Calu3 (cell line): ENCODE measurements around the gene KCNA10. TPM values are rescaled to one million over a fixed set of nuclear protein-coding genes. Genes with fewer than 3 reads are reported as not detected.

Source experiments
- BruUV-seq: library from RNA; stranded (reverse); fragments of 400-500 nt; replicated peaks from 2 replicates; lab custom pipeline; 2021; lab: Mats Ljungman, UMichigan
- CTCF ChIA-PET: fragments of 300-600 bp; sonication (Branson Sonifier 250); formaldehyde crosslinking; loops from one replicate; lab custom pipeline; 2022; ENCODE audit warnings: antibody characterized with exemption; lab: Charles Lee
- DNase-seq: peaks from one replicate; pipeline ENCODE4 v3.0.0; 2022
- H3K27ac Mint-ChIP-seq: one replicate; pipeline ENCODE4 v1.8.0; 2022; ENCODE audit warnings: mixed read lengths; ENCODE audit not compliant: unreplicated experiment
- H3K27me3 Mint-ChIP-seq: one replicate; pipeline ENCODE4 v1.8.0; 2022; ENCODE audit warnings: mixed read lengths; ENCODE audit not compliant: unreplicated experiment
- H3K36me3 Mint-ChIP-seq: one replicate; pipeline ENCODE4 v1.8.0; 2022; ENCODE audit warnings: mild to moderate bottlenecking, moderate library complexity, mixed read lengths; ENCODE audit not compliant: insufficient read depth, unreplicated experiment
- H3K4me1 Mint-ChIP-seq: one replicate; pipeline ENCODE4 v1.8.0; 2022; ENCODE audit warnings: mild to moderate bottlenecking, low read depth, mixed read lengths; ENCODE audit not compliant: unreplicated experiment
- H3K4me3 Mint-ChIP-seq: one replicate; pipeline ENCODE4 v1.8.0; 2022; ENCODE audit warnings: mild to moderate bottlenecking, low read depth, moderate library complexity, mixed read lengths; ENCODE audit not compliant: unreplicated experiment
- H3K9me3 Mint-ChIP-seq: one replicate; pipeline ENCODE4 v1.8.0; 2022; ENCODE audit warnings: low read depth, mixed read lengths; ENCODE audit not compliant: unreplicated experiment
- intact Hi-C: fragments of 100-400 bp; cut with micrococcal nuclease; formaldehyde crosslinking; loops from one replicate; pipeline ENCODE4 v1.10.0; 2022; ENCODE audit not compliant: unreplicated experiment
- total RNA-seq: library from RNA; stranded (reverse); gene quantifications from 2 replicates; pipeline ENCODE4 v1.2.3, GENCODE V29; 2022
- TF ChIP-seq, protein P1 (sequence below): fragments of 200-600 bp; IDR thresholded peaks from one replicate; pipeline ENCODE4 v1.8.0; 2022; ENCODE audit warnings: antibody characterized with exemption; ENCODE audit not compliant: unreplicated experiment

Gene KCNA10
- total RNA-seq, 1 experiment from 2014 or later = not detected

DNA sequence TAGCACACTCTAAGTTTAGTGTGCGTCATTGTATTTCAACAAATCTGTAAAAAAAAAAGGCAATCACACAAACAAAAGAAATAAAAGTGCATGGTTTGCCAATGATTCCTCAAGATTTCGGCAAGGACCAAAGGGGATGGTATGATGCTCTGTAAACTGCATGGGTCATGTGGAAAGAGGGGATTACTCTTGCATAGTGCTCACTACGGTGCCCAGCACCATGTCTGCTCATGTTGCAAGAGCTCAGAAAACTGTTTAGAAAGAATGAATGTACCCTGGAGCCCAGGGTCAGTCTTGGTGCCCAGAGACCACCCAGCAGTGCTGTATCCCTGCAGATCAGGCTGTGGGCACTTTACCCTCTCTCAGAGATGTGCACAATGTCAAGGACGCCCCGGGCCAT lies 3.6 kb upstream of the KCNA10 start:
- Mint-ChIP-seq H3K36me3 (no peaks in the 10 kb centered on the region), H3K27ac (no peak overlapping the region), H3K27me3 (peaks cover 68% of the 10 kb centered on the region), H3K9me3 (peaks cover under 1% of the 10 kb centered on the region), H3K4me3 (no peak overlapping the region), H3K4me1 (peaks cover 6% of the 10 kb centered on the region)
- BruUV-seq = no TSS peak
- DNase-seq = no peak
- CTCF ChIA-PET = interaction anchor here (1.0 kb wide), 1 partner anchor 26 kb away, joined by 3 read pairs; no protein-coding TSS in a partner anchor
- TF ChIP-seq, protein P1, sequence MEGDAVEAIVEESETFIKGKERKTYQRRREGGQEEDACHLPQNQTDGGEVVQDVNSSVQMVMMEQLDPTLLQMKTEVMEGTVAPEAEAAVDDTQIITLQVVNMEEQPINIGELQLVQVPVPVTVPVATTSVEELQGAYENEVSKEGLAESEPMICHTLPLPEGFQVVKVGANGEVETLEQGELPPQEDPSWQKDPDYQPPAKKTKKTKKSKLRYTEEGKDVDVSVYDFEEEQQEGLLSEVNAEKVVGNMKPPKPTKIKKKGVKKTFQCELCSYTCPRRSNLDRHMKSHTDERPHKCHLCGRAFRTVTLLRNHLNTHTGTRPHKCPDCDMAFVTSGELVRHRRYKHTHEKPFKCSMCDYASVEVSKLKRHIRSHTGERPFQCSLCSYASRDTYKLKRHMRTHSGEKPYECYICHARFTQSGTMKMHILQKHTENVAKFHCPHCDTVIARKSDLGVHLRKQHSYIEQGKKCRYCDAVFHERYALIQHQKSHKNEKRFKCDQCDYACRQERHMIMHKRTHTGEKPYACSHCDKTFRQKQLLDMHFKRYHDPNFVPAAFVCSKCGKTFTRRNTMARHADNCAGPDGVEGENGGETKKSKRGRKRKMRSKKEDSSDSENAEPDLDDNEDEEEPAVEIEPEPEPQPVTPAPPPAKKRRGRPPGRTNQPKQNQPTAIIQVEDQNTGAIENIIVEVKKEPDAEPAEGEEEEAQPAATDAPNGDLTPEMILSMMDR = no peak
- intact Hi-C loops = loop anchor here (5.0 kb wide), 1 partner anchor 245 kb away; no protein-coding TSS in a partner anchor

DNA sequence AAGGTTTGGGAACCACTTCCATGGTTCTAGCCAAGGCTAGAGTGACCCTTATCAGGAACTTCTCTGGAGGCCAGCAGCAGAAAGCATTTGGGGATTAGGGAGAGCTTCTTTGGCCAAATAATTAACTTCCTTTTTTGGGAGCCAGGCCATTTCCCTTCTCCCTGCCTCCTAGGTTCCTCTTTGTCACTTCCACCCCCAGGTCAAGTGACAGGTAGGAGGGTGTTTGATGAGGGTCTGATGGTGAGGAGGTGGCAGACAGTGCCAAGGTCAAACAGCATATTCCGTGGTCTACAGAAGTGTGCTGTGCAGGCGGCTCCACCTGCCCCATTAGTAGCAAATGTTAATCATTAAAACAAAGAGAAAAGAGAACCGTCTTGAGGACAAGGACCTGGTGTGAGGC lies 1.9 kb upstream of the KCNA10 start:
- H3K36me3 Mint-ChIP-seq = no peaks in the 10 kb centered on the region
- peaks cover 59% of the 10 kb centered on the region for H3K27me3 Mint-ChIP-seq
- H3K4me1 Mint-ChIP-seq = peaks cover 6% of the 10 kb centered on the region
- H3K4me3 Mint-ChIP-seq = no peak overlapping the region
- H3K9me3 Mint-ChIP-seq = peaks cover 3% of the 10 kb centered on the region
- no peak overlapping the region for H3K27ac Mint-ChIP-seq
- no TSS peak for BruUV-seq
- CTCF ChIA-PET = no interaction called here
- TF ChIP-seq, protein P1 = no peak
- intact Hi-C loops = loop anchor here (5.0 kb wide), 1 partner anchor 246 kb away; no protein-coding TSS in a partner anchor
- no peak for DNase-seq

DNA sequence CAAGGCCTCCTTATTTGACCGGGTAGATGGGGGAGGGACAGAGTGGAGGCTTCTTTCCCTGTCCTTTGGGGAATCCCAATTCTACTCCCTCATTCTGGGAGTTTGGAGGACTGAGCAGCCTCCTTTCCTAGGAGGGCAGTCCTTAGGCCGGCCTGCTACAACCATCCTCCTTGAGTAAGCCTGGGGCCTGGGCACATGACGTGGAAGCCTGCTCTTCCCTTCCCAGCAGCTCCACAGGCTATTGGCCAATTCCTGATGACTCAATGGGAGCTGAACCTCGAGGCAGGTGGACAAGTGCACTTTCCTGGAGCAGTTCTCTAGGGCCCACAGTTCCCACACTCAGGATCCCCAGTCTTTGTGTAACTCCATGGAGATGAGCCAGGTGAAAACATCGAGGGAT lies 3.1 kb downstream of the KCNA10 start:
- CTCF ChIA-PET = no interaction called here
- BruUV-seq = no TSS peak

DNA sequence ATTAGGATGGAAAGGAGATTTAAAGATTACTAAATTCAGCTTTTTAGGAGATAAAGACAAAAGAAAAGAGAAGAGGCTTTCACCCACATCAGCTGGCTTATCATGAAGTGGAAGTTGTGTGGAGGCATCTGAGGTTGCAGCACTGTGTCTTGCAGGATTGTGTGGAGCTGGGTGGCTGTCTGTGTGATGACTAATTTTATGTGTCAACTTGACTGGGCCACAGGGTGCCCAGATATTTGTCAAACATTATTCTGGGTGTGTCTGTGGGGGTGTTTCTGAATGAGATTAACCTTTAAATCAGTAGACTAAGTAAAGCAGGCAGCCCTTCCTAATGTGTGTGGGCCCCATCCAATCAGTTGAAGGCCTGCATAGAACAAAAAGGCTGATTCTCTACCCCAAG lies 3.9 kb downstream of the KCNA10 start:
- Mint-ChIP-seq H3K27ac (no peak overlapping the region), H3K4me3 (no peak overlapping the region), H3K9me3 (peaks cover 3% of the 10 kb centered on the region), H3K27me3 (peaks cover 14% of the 10 kb centered on the region), H3K4me1 (no peaks in the 10 kb centered on the region), H3K36me3 (no peaks in the 10 kb centered on the region)
- intact Hi-C loops = no loop called here
- CTCF ChIA-PET = interaction anchor here (0.7 kb wide), 1 partner anchor 398 kb away, joined by 3 read pairs; no protein-coding TSS in a partner anchor
- BruUV-seq = no TSS peak
- TF ChIP-seq, protein P1 = no peak
- DNase-seq = no peak

More for the DNA sequence above, 3.1 kb downstream of the KCNA10 start:
- Mint-ChIP-seq H3K36me3 (no peaks in the 10 kb centered on the region), H3K27me3 (peaks cover 17% of the 10 kb centered on the region), H3K9me3 (peaks cover 3% of the 10 kb centered on the region), H3K4me3 (no peak overlapping the region), H3K27ac (no peak overlapping the region), H3K4me1 (no peaks in the 10 kb centered on the region)
- intact Hi-C loops = no loop called here
- TF ChIP-seq, protein P1 = no peak
- DNase-seq = no peak
